Measurements from ENCODE around the gene OR5H14. TPM values are rescaled to one million over a fixed set of nuclear protein-coding genes. Genes with fewer than 3 reads are reported as not detected.

The OR5H14 gene
- 0.02 TPM in 1 of 2 replicates, not detected in the other for total RNA-seq

DNA sequence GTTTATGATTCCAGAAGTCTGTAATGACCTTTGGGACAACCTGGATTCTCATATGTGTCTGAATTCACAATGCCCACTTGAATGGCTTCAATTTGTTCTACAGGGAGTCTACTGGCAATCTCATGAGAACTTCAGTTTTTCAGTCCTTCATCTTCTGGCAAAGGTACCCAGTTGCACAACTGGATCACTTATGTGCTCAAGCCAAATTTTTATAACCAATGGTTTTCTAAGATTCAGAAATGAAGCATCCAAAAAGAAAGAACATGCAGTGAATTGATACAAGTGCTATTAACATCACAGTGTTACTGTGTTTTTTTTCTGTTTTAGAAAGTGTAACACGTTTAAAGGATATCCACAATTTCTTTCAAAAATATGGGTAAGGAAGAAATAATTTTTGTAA lies at the start of gene OR5H14:
TSS of gene OR5H14 (plus strand) at position 301 of the 400 bp plus-strand sequence. CDS start 1,907 bp downstream, outside the sequence.
- no peak for DNase-seq
- no peaks in the 10 kb centered on the region for H3K36me3 Mint-ChIP-seq (ENCODE audit: low read depth)
- POLR2A ChIA-PET, result no interaction called here
- peaks cover 8% of the 10 kb centered on the region for H3K9me3 Mint-ChIP-seq
- H3K27me3 Mint-ChIP-seq, result no peaks in the 10 kb centered on the region
- H3K4me1 Mint-ChIP-seq, result no peaks in the 10 kb centered on the region
- CTCF ChIA-PET, result no interaction called here
- intact Hi-C loops (cut with micrococcal nuclease), result no loop called here
- no peak within 1 kb of the TSS for H3K27ac Mint-ChIP-seq
- ATAC-seq (ENCODE audit: low read depth), result no peak
- no peak within 1 kb of the TSS for H3K4me3 Mint-ChIP-seq
- TF ChIP-seq, protein P1, sequence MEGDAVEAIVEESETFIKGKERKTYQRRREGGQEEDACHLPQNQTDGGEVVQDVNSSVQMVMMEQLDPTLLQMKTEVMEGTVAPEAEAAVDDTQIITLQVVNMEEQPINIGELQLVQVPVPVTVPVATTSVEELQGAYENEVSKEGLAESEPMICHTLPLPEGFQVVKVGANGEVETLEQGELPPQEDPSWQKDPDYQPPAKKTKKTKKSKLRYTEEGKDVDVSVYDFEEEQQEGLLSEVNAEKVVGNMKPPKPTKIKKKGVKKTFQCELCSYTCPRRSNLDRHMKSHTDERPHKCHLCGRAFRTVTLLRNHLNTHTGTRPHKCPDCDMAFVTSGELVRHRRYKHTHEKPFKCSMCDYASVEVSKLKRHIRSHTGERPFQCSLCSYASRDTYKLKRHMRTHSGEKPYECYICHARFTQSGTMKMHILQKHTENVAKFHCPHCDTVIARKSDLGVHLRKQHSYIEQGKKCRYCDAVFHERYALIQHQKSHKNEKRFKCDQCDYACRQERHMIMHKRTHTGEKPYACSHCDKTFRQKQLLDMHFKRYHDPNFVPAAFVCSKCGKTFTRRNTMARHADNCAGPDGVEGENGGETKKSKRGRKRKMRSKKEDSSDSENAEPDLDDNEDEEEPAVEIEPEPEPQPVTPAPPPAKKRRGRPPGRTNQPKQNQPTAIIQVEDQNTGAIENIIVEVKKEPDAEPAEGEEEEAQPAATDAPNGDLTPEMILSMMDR (IDR thresholded peaks at IDR 0.05), result no peak

DNA sequence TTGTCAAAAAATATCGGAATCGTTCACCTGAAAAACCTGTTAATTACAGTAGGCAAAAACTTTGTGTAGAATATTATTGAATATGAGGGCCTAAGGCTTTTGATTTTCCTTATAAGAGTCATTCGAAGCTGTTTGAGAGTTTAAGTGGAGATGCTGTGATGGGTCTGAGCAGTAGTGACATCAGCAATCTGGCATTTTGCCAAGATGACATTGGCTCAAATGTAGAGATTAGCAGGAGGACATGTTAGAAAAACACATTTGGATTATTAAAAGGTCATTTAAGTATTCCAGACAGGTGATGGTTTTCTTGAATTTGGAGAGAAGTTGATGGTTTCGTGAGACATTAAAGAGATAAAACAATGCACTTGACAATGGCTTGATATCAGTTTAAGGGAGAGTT lies 47.4 kb upstream of the OR5H14 start:
- Mint-ChIP-seq H3K4me3 (no peak overlapping the region), H3K36me3 (ENCODE audit: low read depth) (no peaks in the 10 kb centered on the region), H3K9me3 (no peaks in the 10 kb centered on the region), H3K4me1 (no peaks in the 10 kb centered on the region), H3K27me3 (no peaks in the 10 kb centered on the region), H3K27ac (no peak overlapping the region)
- DNase-seq (no peak), ATAC-seq (ENCODE audit: low read depth) (no peak)
- intact Hi-C loops (cut with micrococcal nuclease), result no loop called here
- ChIA-PET CTCF (no interaction called here), POLR2A (no interaction called here)
- TF ChIP-seq, protein P1 (IDR thresholded peaks at IDR 0.05), result no peak

DNA sequence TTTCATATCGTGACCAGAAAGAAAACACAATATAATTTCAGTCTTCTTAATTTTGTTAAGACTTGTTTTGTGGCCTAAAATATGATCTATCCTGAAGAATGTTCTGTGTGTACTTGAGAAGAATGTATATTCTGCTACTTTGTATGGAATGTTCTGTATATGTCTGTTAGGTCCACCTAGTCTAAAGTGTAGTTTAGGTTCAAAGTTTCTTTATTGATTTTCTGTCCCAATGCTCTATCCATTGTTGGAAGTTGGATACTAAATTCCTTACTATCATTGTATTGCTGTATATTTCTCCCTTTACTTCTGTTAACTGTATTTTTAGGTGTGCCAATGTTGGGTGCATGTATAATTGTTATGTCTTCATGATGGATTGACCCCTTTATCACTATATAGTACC lies 39.1 kb upstream of the OR5H14 start:
- CTCF ChIA-PET, result no interaction called here

DNA sequence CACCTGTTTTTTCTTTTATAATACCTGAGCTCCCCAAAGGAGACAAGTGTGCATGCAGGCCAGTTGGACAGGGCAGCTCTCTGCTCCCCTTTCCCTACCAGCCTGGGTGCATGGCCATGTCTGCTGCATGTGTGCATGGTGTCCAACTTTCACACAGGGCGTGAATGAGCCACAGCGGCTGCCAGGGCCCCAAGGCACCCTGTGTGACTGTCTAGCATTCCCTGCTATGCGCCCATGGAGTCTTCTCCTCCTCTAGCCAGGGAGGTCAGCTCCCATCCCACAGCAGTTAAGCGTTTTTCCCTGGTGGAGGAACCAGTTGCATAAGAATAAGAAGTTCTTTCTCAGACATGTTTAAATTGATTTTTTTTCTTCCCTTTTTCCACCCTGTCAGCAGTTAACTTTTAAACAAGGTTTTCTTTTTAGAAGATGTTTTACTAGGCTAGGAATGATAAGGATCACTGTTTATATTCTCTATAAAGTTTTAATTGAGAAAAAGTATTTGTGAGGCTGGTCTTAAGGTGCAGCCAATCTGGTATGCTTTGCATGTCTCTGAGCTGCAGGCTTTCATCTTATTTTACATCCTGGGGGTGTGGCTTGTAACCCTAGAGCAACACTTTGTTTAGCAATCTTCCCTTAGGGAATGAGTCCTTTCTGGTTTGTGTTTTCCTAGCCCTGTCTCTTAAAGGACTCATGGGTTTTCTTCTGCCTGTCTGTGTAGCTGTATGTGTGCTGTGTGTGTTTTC lies 37.3 kb upstream of the OR5H14 start:
- POLR2A ChIA-PET, result no interaction called here

More for the DNA sequence above, 39.1 kb upstream of the OR5H14 start:
- Mint-ChIP-seq H3K27ac (no peak overlapping the region), H3K36me3 (ENCODE audit: low read depth) (no peaks in the 10 kb centered on the region), H3K4me3 (no peak overlapping the region), H3K4me1 (no peaks in the 10 kb centered on the region), H3K27me3 (no peaks in the 10 kb centered on the region), H3K9me3 (peaks cover 6% of the 10 kb centered on the region)
- ATAC-seq (ENCODE audit: low read depth) (no peak), DNase-seq (no peak)
- intact Hi-C loops (cut with micrococcal nuclease), result no loop called here
- TF ChIP-seq, protein P1 (IDR thresholded peaks at IDR 0.05), result no peak
- POLR2A ChIA-PET, result no interaction called here

DNA sequence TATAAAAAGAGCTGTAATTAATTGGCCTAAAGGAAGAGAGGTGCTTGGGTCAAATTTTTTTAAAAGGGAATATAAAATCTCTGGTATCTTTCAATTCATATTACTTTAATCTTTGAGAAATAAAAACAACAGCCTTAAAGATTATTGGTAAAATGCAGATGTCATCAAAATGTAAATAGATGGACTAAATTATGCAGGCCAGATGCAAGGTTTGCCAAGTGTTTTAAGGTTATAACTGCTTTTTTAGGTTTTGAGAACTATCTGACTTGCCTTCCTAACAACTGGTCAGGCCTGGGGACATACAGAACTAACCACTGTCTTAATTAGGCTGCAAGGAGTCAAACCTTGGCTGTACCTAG lies 36.8 kb upstream of the OR5H14 start:
- ATAC-seq (ENCODE audit: low read depth), result no peak
- Mint-ChIP-seq H3K4me1 (no peaks in the 10 kb centered on the region), H3K27me3 (no peaks in the 10 kb centered on the region), H3K9me3 (peaks cover 9% of the 10 kb centered on the region), H3K27ac (no peak overlapping the region), H3K36me3 (ENCODE audit: low read depth) (no peaks in the 10 kb centered on the region), H3K4me3 (no peak overlapping the region)
- TF ChIP-seq, protein P1 (IDR thresholded peaks at IDR 0.05), result no peak
- DNase-seq, result no peak
- ChIA-PET POLR2A (no interaction called here), CTCF (no interaction called here)
- intact Hi-C loops (cut with micrococcal nuclease), result no loop called here

More for the DNA sequence above, 37.3 kb upstream of the OR5H14 start:
- ATAC-seq (ENCODE audit: low read depth) (no peak), DNase-seq (no peak)
- Mint-ChIP-seq H3K27me3 (no peaks in the 10 kb centered on the region), H3K9me3 (peaks cover 6% of the 10 kb centered on the region), H3K27ac (no peak overlapping the region), H3K4me3 (no peak overlapping the region), H3K4me1 (no peaks in the 10 kb centered on the region), H3K36me3 (ENCODE audit: low read depth) (no peaks in the 10 kb centered on the region)
- intact Hi-C loops (cut with micrococcal nuclease), result no loop called here
- TF ChIP-seq, protein P1 (IDR thresholded peaks at IDR 0.05), result no peak
- CTCF ChIA-PET, result no interaction called here

All from activated B cell treated with CpG ODN at 0.5 μM for 24 hours (primary cell).